H1 (cell line): ENCODE measurements around the gene CD81. TPM values are rescaled to one million over a fixed set of nuclear protein-coding genes. Genes with fewer than 3 reads are reported as not detected.

ENCODE experiments used
- CTCF ChIA-PET: fragments of 300-600 bp; sonication (Branson Sonifier 250); formaldehyde crosslinking; loops from one replicate; lab custom pipeline; 2021; ENCODE audit not compliant: partially characterized antibody; lab: Charles Lee
- POLR2A ChIA-PET: fragments of 300-600 bp; sonication (Branson Sonifier 250); formaldehyde crosslinking; loops from one replicate; lab custom pipeline; 2021; ENCODE audit warnings: inconsistent platforms; ENCODE audit not compliant: partially characterized antibody; lab: Charles Lee
- DNase-seq, 2 experiments: peaks; one replicate each; pipeline versions ENCODE4 v3.0.0 to v3.0.0-alpha.2; 2010 to 2022; ENCODE audit warnings: low spot score in 2 of 2, low read depth in 1 of 2, mixed read lengths in 1 of 2
- FAIRE-seq: peaks from 2 replicates; lab custom pipeline; 2011; peaks lifted over from hg19 to GRCh38; lab: Jason Lieb, UNC
- H2AFZ ChIP-seq: 2 replicates; pipeline ENCODE4 v1.8.1; 2012; ENCODE audit warnings: low read length, inconsistent platforms
- H2AK5ac ChIP-seq: 2 replicates; pipeline ENCODE4 v1.6.1; 2013; ENCODE audit warnings: low read depth, low read length
- H2BK120ac ChIP-seq: replicated peaks from 2 replicates; pipeline ENCODE3; 2013; ENCODE audit warnings: low read depth, low read length, inconsistent platforms
- H2BK12ac ChIP-seq: 2 replicates; pipeline ENCODE4 v1.6.1; 2013; ENCODE audit warnings: low read depth, low read length
- H2BK15ac ChIP-seq: 2 replicates; pipeline ENCODE4 v1.6.1; 2013; ENCODE audit warnings: low read length
- H2BK20ac ChIP-seq: 2 replicates; pipeline ENCODE4 v1.6.1; 2013; ENCODE audit warnings: low read length
- H2BK5ac ChIP-seq: 2 replicates; pipeline ENCODE4 v1.6.1; 2013; ENCODE audit warnings: low read depth, low read length
- H3K14ac ChIP-seq: 2 replicates; pipeline ENCODE4 v1.6.1; 2013; ENCODE audit warnings: inconsistent platforms; ENCODE audit not compliant: insufficient read length
- H3K18ac ChIP-seq: 2 replicates; pipeline ENCODE4 v1.6.1; 2013; ENCODE audit warnings: low read length; ENCODE audit errors: extremely low read depth
- H3K23ac ChIP-seq: 2 replicates; pipeline ENCODE4 v1.6.1; 2013; ENCODE audit warnings: inconsistent platforms; ENCODE audit not compliant: insufficient read length
- H3K23me2 ChIP-seq: 2 replicates; pipeline ENCODE4 v1.6.1; 2013; ENCODE audit warnings: low read depth, low read length
- H3K27ac ChIP-seq: 2 replicates; pipeline ENCODE4 v1.6.1; 2011; ENCODE audit warnings: low read depth, low read length, inconsistent platforms
- H3K27me3 ChIP-seq, 4 experiments: replicated peaks in 1 of 4; 1 replicate in 1 of 4; 2 replicates in 3 of 4; pipeline versions ENCODE4 v1.6.1 to v1.8.1; 2011 to 2013; ENCODE audit warnings: low read length in 3 of 4, mild to moderate bottlenecking in 3 of 4, inconsistent platforms in 2 of 4, mixed read lengths in 2 of 4, moderate library complexity in 1 of 4; ENCODE audit not compliant: control insufficient read depth in 3 of 4, insufficient read depth in 3 of 4; ENCODE audit errors: extremely low read depth in 1 of 4
- H3K36me3 ChIP-seq, 4 experiments: 2 replicates each; pipeline versions ENCODE4 v1.6.1 to v1.8.1; 2011 to 2013; ENCODE audit warnings: mild to moderate bottlenecking in 4 of 4, low read length in 3 of 4, moderate library complexity in 2 of 4, control low read depth in 1 of 4, inconsistent platforms in 1 of 4; ENCODE audit not compliant: insufficient read depth in 4 of 4, control insufficient read depth in 2 of 4
- H3K4ac ChIP-seq: replicated peaks from 2 replicates; pipeline ENCODE3; 2013; ENCODE audit warnings: low read length, low read depth, mixed read lengths, inconsistent platforms; ENCODE audit not compliant: insufficient read length
- H3K4me1 ChIP-seq, 4 experiments: replicated peaks in 1 of 4; 1 replicate in 1 of 4; 2 replicates in 3 of 4; pipeline versions ENCODE4 v1.6.1 to v1.8.1; 2011 to 2013; ENCODE audit warnings: low read length in 3 of 4, inconsistent platforms in 2 of 4, mixed read lengths in 1 of 4; ENCODE audit not compliant: insufficient read depth in 4 of 4, control insufficient read depth in 3 of 4
- H3K4me2 ChIP-seq, 2 experiments: 2 replicates each; pipeline versions ENCODE4 v1.6.1 to v1.8.1; 2011 to 2013; ENCODE audit warnings: low read depth in 2 of 2, low read length in 2 of 2, control low read depth in 1 of 2, inconsistent platforms in 1 of 2, mild to moderate bottlenecking in 1 of 2; ENCODE audit not compliant: insufficient read depth in 1 of 2
- H3K4me3 ChIP-seq, 4 experiments: fragments of 200-600, 300-600 bp in 1 of 4; sonication (generic), shearing (Covaris generic), sonication (Bioruptor Twin) in 1 of 4; 2 replicates each; pipeline versions ENCODE4 v1.5.1 to v1.8.1; 2011 to 2016; ENCODE audit warnings: low read length in 4 of 4, low read depth in 3 of 4, control low read depth in 2 of 4, inconsistent platforms in 2 of 4, mild to moderate bottlenecking in 2 of 4, mixed read lengths in 1 of 4, moderate library complexity in 1 of 4; ENCODE audit not compliant: insufficient read depth in 2 of 4; ENCODE audit errors: extremely low read depth in 1 of 4
- H3K56ac ChIP-seq: replicated peaks from 2 replicates; pipeline ENCODE3; 2013; ENCODE audit warnings: low read depth, mild to moderate bottlenecking, mixed read lengths, low read length, inconsistent platforms; ENCODE audit not compliant: insufficient read length
- H3K79me1 ChIP-seq: 2 replicates; pipeline ENCODE4 v1.6.1; 2013; ENCODE audit warnings: low read depth, low read length, control low read depth
- H3K79me2 ChIP-seq, 2 experiments: 2 replicates each; pipeline versions ENCODE4 v1.6.1 to v1.8.1; 2012 to 2013; ENCODE audit warnings: low read length in 2 of 2, mild to moderate bottlenecking in 2 of 2, inconsistent platforms in 1 of 2; ENCODE audit not compliant: insufficient read depth in 2 of 2, control insufficient read depth in 1 of 2
- H3K9ac ChIP-seq, 4 experiments: replicated peaks in 1 of 4; 1 replicate in 1 of 4; 2 replicates in 3 of 4; pipeline versions ENCODE4 v1.6.1 to v1.8.1; 2011 to 2013; ENCODE audit warnings: low read depth in 3 of 4, low read length in 3 of 4, control low read depth in 2 of 4, mild to moderate bottlenecking in 2 of 4, moderate library complexity in 2 of 4, inconsistent platforms in 1 of 4; ENCODE audit errors: extremely low read depth in 1 of 4
- H3K9me3 ChIP-seq, 2 experiments: 2 replicates each; pipeline versions ENCODE4 v1.6.1 to v1.8.1; 2012 to 2013; ENCODE audit warnings: mild to moderate bottlenecking in 2 of 2, moderate library complexity in 2 of 2, control low read depth in 1 of 2, inconsistent platforms in 1 of 2, low read depth in 1 of 2, low read length in 1 of 2, mixed read lengths in 1 of 2; ENCODE audit not compliant: insufficient read depth in 2 of 2
- H4K20me1 ChIP-seq, 2 experiments: replicated peaks in 1 of 2; 2 replicates each; pipeline versions ENCODE3 to v1.8.1; 2011 to 2013; ENCODE audit warnings: inconsistent platforms in 2 of 2, low read length in 2 of 2, mild to moderate bottlenecking in 1 of 2; ENCODE audit not compliant: insufficient read depth in 2 of 2, control insufficient read depth in 1 of 2
- H4K5ac ChIP-seq: 2 replicates; pipeline ENCODE4 v1.6.1; 2013; ENCODE audit warnings: low read length, low read depth, mixed read lengths, inconsistent platforms; ENCODE audit not compliant: insufficient read length
- H4K8ac ChIP-seq: 2 replicates; pipeline ENCODE4 v1.8.0; 2013; ENCODE audit warnings: mild to moderate bottlenecking, moderate library complexity, low read length, inconsistent platforms; ENCODE audit not compliant: insufficient read depth; ENCODE audit errors: extremely low read depth
- H4K91ac ChIP-seq: replicated peaks from 2 replicates; pipeline ENCODE3; 2013; ENCODE audit warnings: low read length, mixed read lengths, inconsistent platforms; ENCODE audit not compliant: insufficient read length
- CBX8 ChIP-seq: fragments of 300-800, 300-1000 bp; sonication (generic); IDR thresholded peaks from 2 replicates; pipeline ENCODE4 v1.7.1; 2016; ENCODE audit warnings: low read depth, low read length, borderline replicate concordance
- FOSL1 ChIP-seq: IDR thresholded peaks from 2 replicates; pipeline ENCODE4 v1.6.1; 2011; ENCODE audit warnings: mild to moderate bottlenecking, low read depth, low read length, moderate library complexity; ENCODE audit not compliant: insufficient read depth
- KDM5A ChIP-seq: fragments of 200-600 bp; IDR thresholded peaks from 2 replicates; pipeline ENCODE4 v1.7.1; 2012; ENCODE audit warnings: mild to moderate bottlenecking, low read length, inconsistent platforms, mixed read lengths
- NRF1 ChIP-seq: IDR thresholded peaks from 2 replicates; pipeline ENCODE4 v1.6.1; 2011; ENCODE audit warnings: mild to moderate bottlenecking, low read depth, low read length, improper control_type of control experiment
- RXRA ChIP-seq: IDR thresholded peaks from 2 replicates; pipeline ENCODE4 v1.6.1; 2011; ENCODE audit warnings: low read depth, mild to moderate bottlenecking, low read length, moderate library complexity; ENCODE audit not compliant: insufficient read depth
- SIN3A ChIP-seq, 2 experiments: IDR thresholded peaks in 1 of 2; conservative IDR thresholded peaks in 1 of 2; 2 replicates each; pipeline ENCODE4 v1.6.1; 2011 to 2012; ENCODE audit warnings: low read length in 2 of 2, improper control_type of control experiment in 1 of 2, low read depth in 1 of 2, mild to moderate bottlenecking in 1 of 2
- SIRT6 ChIP-seq: IDR thresholded peaks from one replicate; pipeline ENCODE4 v1.7.1; 2012; ENCODE audit warnings: low read length, inconsistent platforms
- SP4 ChIP-seq: IDR thresholded peaks from 2 replicates; pipeline ENCODE4 v1.6.1; 2012; ENCODE audit warnings: low read length, inconsistent platforms
- TBP ChIP-seq: IDR thresholded peaks from 2 replicates; pipeline ENCODE4 v1.6.1; 2011; ENCODE audit warnings: low read depth, low read length, improper control_type of control experiment
- WGBS, 2 experiments: shearing (Covaris generic) in 1 of 2; methylation state at CpG; one replicate each; pipeline versions ENCODE4 v1.1.6 to v1.1.7; 2013 to 2015; ENCODE audit warnings: low lambda C conversion rate in 2 of 2, mixed read lengths in 2 of 2, inconsistent platforms in 1 of 2, low coverage in 1 of 2, missing lambda C conversion rate in 1 of 2; ENCODE audit not compliant: insufficient replicate concordance in 2 of 2, insufficient coverage in 1 of 2, insufficient read length in 1 of 2; ENCODE audit errors: extremely low coverage in 1 of 2, missing lambda C conversion rate in 1 of 2; 5-methylcytosine and 5-hydroxymethylcytosine counted together
- polyA plus RNA-seq, 7 experiments: library from polyadenylated mRNA; depleted of rRNA in 3 of 7; stranded (reverse) in 5 of 7; unstranded in 2 of 7; fragments of >200 nt in 5 of 7; fragments of 200-250 nt in 2 of 7; gene quantifications; 1 replicate in 5 of 7; 2 replicates in 1 of 7; 4 replicates in 1 of 7; pipeline versions ENCODE4 v1.2.1 to v1.2.3, GENCODE V29; 2011 to 2013; ENCODE audit warnings: missing spikeins in 2 of 7, mixed read lengths in 2 of 7
- total RNA-seq: library from RNA; stranded (reverse); fragmentation: NEBNext Ultra II Directional; extraction: Animal tissue kit (Norgen Biotek cat#: 25700); gene quantifications from 2 replicates; pipeline ENCODE4 v1.2.1, GENCODE V29; 2021
- TF ChIP-seq, protein P1 (sequence below): IDR thresholded peaks from 2 replicates; pipeline ENCODE4 v1.6.1; 2011; ENCODE audit warnings: low read length, improper control_type of control experiment

Gene CD81
- total and polyA plus RNA-seq, 2 of the 8 experiments (the other 6 are each of a cell fraction or from before 2014, with no cell fraction given): 238 to 309 TPM

DNA sequence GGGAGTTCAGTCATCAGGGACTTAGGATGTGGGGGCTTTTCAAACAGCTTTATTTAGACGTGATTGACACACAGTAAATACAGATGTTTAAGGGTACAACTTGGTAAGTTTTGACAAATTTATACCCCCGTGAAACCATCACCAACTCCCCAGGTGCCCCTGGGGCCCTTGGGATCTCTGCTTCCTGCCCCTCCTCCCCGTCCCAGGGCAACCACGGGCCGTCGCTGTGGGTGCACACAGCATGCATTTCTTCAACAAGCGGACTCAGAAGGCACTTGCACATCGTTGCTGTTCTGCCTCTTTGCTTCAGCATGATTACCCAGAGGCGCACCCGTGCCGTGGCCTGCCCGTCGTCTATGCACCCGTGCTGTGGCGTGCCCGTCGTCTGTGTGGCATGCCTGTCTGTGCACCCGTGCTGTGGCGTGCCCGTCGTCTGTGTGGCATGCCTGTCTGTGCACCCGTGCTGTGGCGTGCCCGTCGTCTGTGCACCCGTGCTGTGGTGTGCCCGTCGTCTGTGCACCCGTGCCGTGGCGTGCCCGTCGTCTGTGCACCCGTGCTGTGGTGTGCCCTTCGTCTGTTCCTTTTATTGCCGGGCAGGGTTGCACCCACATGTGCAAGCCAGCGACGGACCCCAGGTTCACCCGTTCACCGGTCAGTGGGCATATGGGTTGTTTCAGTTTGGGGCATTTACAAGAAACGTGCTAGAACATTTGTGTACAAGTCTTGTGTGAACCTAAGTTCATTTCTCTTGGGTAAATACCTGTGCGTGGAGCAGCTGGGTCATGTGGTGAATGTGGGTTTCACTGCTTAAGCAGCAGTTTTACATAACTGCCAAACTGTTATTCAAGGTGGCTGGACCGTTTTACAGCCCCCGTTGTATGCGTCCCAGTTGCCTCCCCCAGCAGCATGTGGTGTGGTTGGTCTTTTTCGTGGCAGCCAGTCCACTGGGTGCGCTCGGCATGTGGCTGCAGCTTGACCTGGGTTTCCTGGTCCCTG lies 8.3 kb downstream of the CD81 start:
- H4K5ac ChIP-seq: no peak overlapping the region
- no peaks in the 10 kb centered on the region for H3K9me3 ChIP-seq
- H3K14ac ChIP-seq: no peak overlapping the region
- peaks cover 32% of the 10 kb centered on the region for H3K79me1 ChIP-seq
- 0 out of 8 replicates have a peak, but pooled peaks cover 0 to 4% (median 0%) of the 10 kb centered on the region in 4 experiments for H3K36me3 ChIP-seq
- no peak overlapping the region for H3K9ac ChIP-seq
- no peak overlapping the region for H3K27ac ChIP-seq
- ChIA-PET POLR2A (interaction anchor here (0.9 to 3.5 kb wide), 3 partner anchors 8 to 15 kb away, joined by 3 to 34 read pairs (median 4); partner anchors contain the start of genes CD81 and TSSC4), CTCF (interaction anchor here (1.3 to 7.5 kb wide), 5 partner anchors 9 to 80 kb away, joined by 4 to 43 read pairs (median 21); partner anchors contain the start of gene TSSC4)
- H2BK15ac ChIP-seq: no peak overlapping the region
- no peak overlapping the region for H2BK5ac ChIP-seq
- peaks cover 19 to 91% of the 10 kb centered on the region in 2 experiments; a peak in 3 of 4 replicates for H3K79me2 ChIP-seq
- WGBS, 2 experiments: 94% methylated on average over 34 of the region's 48 CpGs; no CpG with 5 or more reads in 1 of the 2 experiments
- H3K4me3 ChIP-seq: no peak overlapping the region
- H4K20me1 ChIP-seq: peaks cover 45 to 69% of the 10 kb centered on the region in 2 experiments
- H3K4me1 ChIP-seq: peaks cover 0 to 23% (median 12%) of the 10 kb centered on the region in 4 experiments; a peak in 5 of 7 replicates
- no peak overlapping the region for H3K23ac ChIP-seq
- no peak overlapping the region for H2BK120ac ChIP-seq
- no peaks in the 10 kb centered on the region for H3K27me3 ChIP-seq
- H2AK5ac ChIP-seq: no peak overlapping the region
- FAIRE-seq: no peak
- H4K91ac ChIP-seq: no peak overlapping the region
- no peak overlapping the region for H3K4ac ChIP-seq
- no peak overlapping the region for H3K4me2 ChIP-seq
- H3K23me2 ChIP-seq: no peaks in the 10 kb centered on the region
- no peak overlapping the region for H3K56ac ChIP-seq
- no peak for DNase-seq
- H3K18ac ChIP-seq: no peak overlapping the region
- H2BK20ac ChIP-seq: no peak overlapping the region
- H2AFZ ChIP-seq: no peak overlapping the region
- H4K8ac ChIP-seq: no peak overlapping the region
- H2BK12ac ChIP-seq: no peak overlapping the region
- TF ChIP-seq RXRA: no peak
- no peak for TF ChIP-seq TBP
- no peak for TF ChIP-seq KDM5A
- TF ChIP-seq NRF1: no peak
- TF ChIP-seq SP4: no peak
- TF ChIP-seq, protein P1, sequence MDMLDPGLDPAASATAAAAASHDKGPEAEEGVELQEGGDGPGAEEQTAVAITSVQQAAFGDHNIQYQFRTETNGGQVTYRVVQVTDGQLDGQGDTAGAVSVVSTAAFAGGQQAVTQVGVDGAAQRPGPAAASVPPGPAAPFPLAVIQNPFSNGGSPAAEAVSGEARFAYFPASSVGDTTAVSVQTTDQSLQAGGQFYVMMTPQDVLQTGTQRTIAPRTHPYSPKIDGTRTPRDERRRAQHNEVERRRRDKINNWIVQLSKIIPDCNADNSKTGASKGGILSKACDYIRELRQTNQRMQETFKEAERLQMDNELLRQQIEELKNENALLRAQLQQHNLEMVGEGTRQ: no peak
- no peak for TF ChIP-seq FOSL1
- TF ChIP-seq SIN3A (conservative IDR thresholded peaks at IDR 0.05 in 1 of 2, IDR thresholded peaks at IDR 0.05 in 1 of 2; ENCODE audit: low read depth in 1 of 2, low read length in 2 of 2): no peak
- no peak for TF ChIP-seq CBX8
- TF ChIP-seq SIRT6: no peak
